Coronary artery (tissue), 2 donors: ENCODE measurements around the gene F10.

ENCODE experiments used
- DNase-seq: peaks from one replicate; pipeline ENCODE4 v3.0.0-alpha.2; 2017; ENCODE audit warnings: low spot score
- H3K27ac ChIP-seq, 2 donors: fragments of 200-600 bp; sonication (generic); one replicate each; pipeline ENCODE4 v1.5.1; 2016 to 2019
- H3K4me3 ChIP-seq: fragments of 200-600 bp; sonication (generic); 2 replicates; pipeline ENCODE4 v1.5.1; 2016; ENCODE audit warnings: mild to moderate bottlenecking, moderate library complexity
- CTCF ChIP-seq: fragments of 200-600 bp; sonication (generic); IDR thresholded peaks from one replicate; pipeline ENCODE4 v1.5.1; 2019; ENCODE audit warnings: antibody characterized with exemption

The F10 gene

GRCh38 chr13:113143466-113144254 lies 21.1 kb downstream of the F10 start:
- Histone ChIP-seq H3K27ac (no peak overlapping the region), H3K4me3 (no peak overlapping the region)
- TF ChIP-seq CTCF, result no peak
- peak; percentile 55 for DNase-seq

GRCh38 chr13:113144255-113144629 lies 21.6 kb downstream of the F10 start:
- DNase-seq, result peak; percentile 33
- Histone ChIP-seq H3K4me3 (no peak overlapping the region), H3K27ac (no peak overlapping the region)
- no peak for TF ChIP-seq CTCF

GRCh38 chr13:113145496-113145895 lies 22.9 kb downstream of the F10 start:
- TF ChIP-seq CTCF, result no peak
- DNase-seq, result no peak
- H3K4me3 ChIP-seq, result no peak overlapping the region
- no peak overlapping the region for H3K27ac ChIP-seq

- DNase-seq, result peak; percentile 50
- no peak overlapping the region for H3K4me3 ChIP-seq
- H3K27ac ChIP-seq, result no peak overlapping the region
- no peak for TF ChIP-seq CTCF
These were observed 23.5 kb downstream of the F10 start for GRCh38 chr13:113145911-113146598.

- H3K4me3 ChIP-seq, result no peak overlapping the region
- H3K27ac ChIP-seq, result no peak overlapping the region
- peak; percentile 49 for DNase-seq
- no peak for TF ChIP-seq CTCF
These were observed 24.2 kb downstream of the F10 start for GRCh38 chr13:113146750-113147149.

GRCh38 chr13:113147206-113147605 lies 24.6 kb downstream of the F10 start:
- peak; percentile 52 for DNase-seq
- Histone ChIP-seq H3K27ac (no peak overlapping the region), H3K4me3 (no peak overlapping the region)
- no peak for TF ChIP-seq CTCF

- Histone ChIP-seq H3K27ac (no peak overlapping the region), H3K4me3 (no peak overlapping the region)
- peak; percentile 41 for DNase-seq
- TF ChIP-seq CTCF, result no peak
These were observed 25.8 kb downstream of the F10 start for GRCh38 chr13:113148407-113148806.
